Stimulated activated naive CD8-positive, alpha-beta T cell treated with anti-CD3 and anti-CD28 coated beads, Interleukin-15, Interleukin-2, amounts not matched to agents 100 ng/mL and 50 ng/mL, for 24 hours (primary cell): ENCODE results near the gene RPL21.
"Not testable (repeated sequence)": the region's sequence is repeated elsewhere in the genome, so short reads cannot be mapped to it uniquely, and the experiment has no call there.

Source experiments
- H3K27ac Mint-ChIP-seq: one replicate; pipeline ENCODE4 v1.8.0; 2021; ENCODE audit warnings: mild to moderate bottlenecking, mixed read lengths
- H3K27me3 Mint-ChIP-seq: one replicate; pipeline ENCODE4 v1.8.0; 2021; ENCODE audit warnings: mixed read lengths
- H3K36me3 Mint-ChIP-seq: one replicate; pipeline ENCODE4 v1.8.0; 2021; ENCODE audit warnings: low read depth, mixed read lengths
- H3K4me1 Mint-ChIP-seq: one replicate; pipeline ENCODE4 v1.8.0; 2021; ENCODE audit warnings: low read depth, mixed read lengths
- H3K4me3 Mint-ChIP-seq: one replicate; pipeline ENCODE4 v1.8.0; 2021; ENCODE audit warnings: mild to moderate bottlenecking, mixed read lengths
- H3K9me3 Mint-ChIP-seq: one replicate; pipeline ENCODE4 v1.8.0; 2021; ENCODE audit warnings: mixed read lengths

The RPL21 gene

GRCh38 chr13:27251166-27252091 is at the start of gene RPL21:
RPL21 (plus strand) TSS chr13:27251558; CDS start chr13:27253777, 2,219 bp downstream.
- H3K27ac Mint-ChIP-seq: peak within 1 kb of the TSS; percentile 99
- H3K36me3 Mint-ChIP-seq: peaks cover 55% of the 10 kb centered on the region
- H3K27me3 Mint-ChIP-seq: no peaks in the 10 kb centered on the region
- H3K4me3 Mint-ChIP-seq: peak within 1 kb of the TSS; percentile 98
- no peaks in the 10 kb centered on the region for H3K9me3 Mint-ChIP-seq
- H3K4me1 Mint-ChIP-seq: peaks cover 70% of the 10 kb centered on the region

GRCh38 chr13:27201661-27202060 is 49.7 kb upstream of the RPL21 start:
- H3K9me3 Mint-ChIP-seq: peaks cover 6% of the 10 kb centered on the region
- H3K4me3 Mint-ChIP-seq: no peak overlapping the region
- peaks cover 8% of the 10 kb centered on the region for H3K27me3 Mint-ChIP-seq
- H3K4me1 Mint-ChIP-seq: no peaks in the 10 kb centered on the region
- H3K27ac Mint-ChIP-seq: no peak overlapping the region
- no peaks in the 10 kb centered on the region for H3K36me3 Mint-ChIP-seq

GRCh38 chr13:27203186-27203585 is 48.2 kb upstream of the RPL21 start:
- H3K4me3 Mint-ChIP-seq: no peak overlapping the region
- H3K9me3 Mint-ChIP-seq: no peaks in the 10 kb centered on the region
- peaks cover under 1% of the 10 kb centered on the region for H3K27me3 Mint-ChIP-seq
- H3K27ac Mint-ChIP-seq: no peak overlapping the region
- no peaks in the 10 kb centered on the region for H3K4me1 Mint-ChIP-seq
- H3K36me3 Mint-ChIP-seq: no peaks in the 10 kb centered on the region

DNA sequence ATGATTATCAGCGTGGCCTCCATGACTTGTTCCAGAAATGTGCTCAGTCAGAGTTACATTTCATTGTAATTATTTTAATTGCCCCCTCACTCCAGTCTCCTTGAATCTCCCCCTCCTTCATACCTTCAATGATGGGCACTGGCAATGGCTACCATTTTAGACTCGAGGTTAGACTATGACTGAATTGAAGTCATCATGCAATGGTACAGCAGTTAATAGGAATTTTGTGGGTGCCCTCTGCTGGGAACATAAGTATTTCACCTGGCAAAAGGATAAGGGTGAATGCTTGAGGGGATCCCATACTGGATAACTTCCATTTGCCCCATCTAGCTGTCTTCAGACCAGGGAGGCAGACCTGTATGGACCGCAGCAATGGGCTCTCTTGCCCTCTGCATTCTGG is 47.5 kb upstream of the RPL21 start:
- no peaks in the 10 kb centered on the region for H3K4me1 Mint-ChIP-seq
- no peak overlapping the region for H3K4me3 Mint-ChIP-seq
- H3K27ac Mint-ChIP-seq: no peak overlapping the region
- no peaks in the 10 kb centered on the region for H3K36me3 Mint-ChIP-seq
- H3K27me3 Mint-ChIP-seq: no peaks in the 10 kb centered on the region
- no peaks in the 10 kb centered on the region for H3K9me3 Mint-ChIP-seq

DNA sequence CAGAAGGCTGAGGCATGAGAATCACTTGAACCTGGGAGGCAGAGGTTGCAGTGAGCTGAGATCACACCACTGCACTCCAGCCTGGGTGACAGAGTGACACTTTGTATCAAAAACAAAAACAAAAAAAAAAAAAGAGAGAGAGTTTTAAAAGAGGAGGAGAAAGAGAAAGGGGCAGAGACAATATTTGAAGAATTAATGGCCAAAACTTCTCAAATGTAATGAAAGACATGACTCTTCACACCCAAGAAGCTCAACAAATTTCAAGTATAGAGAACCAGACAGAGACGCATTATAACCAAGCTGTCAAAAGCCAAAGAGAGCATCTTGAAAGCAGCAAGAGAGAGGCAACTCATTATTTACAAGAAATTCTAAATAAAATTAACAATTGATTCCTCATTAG is 42.8 kb upstream of the RPL21 start:
- Mint-ChIP-seq H3K27me3 (no peaks in the 10 kb centered on the region), H3K9me3 (no peaks in the 10 kb centered on the region), H3K4me3 (no peak overlapping the region), H3K4me1 (peaks cover 7% of the 10 kb centered on the region), H3K36me3 (no peaks in the 10 kb centered on the region), H3K27ac (no peak overlapping the region)

DNA sequence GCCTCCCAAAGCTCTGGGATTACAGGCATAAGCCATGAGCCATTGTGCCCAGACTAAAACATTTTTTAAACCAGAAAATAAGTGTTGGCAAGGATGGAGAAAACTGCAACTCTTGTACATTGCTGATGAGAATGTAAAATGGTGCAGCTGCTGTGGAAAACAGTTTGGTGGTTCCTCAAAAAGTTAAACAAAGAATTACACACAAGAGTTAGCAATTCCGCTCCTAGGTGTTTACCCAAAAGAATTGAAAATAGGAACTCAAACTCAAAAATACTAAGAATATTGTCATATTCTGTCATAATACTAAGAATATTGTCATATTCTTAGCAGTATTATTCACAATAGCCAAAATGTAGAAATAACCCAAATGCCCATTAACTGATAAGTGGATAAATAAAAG is 40.1 kb upstream of the RPL21 start:
- Mint-ChIP-seq H3K27me3 (no peaks in the 10 kb centered on the region), H3K9me3 (no peaks in the 10 kb centered on the region), H3K36me3 (no peaks in the 10 kb centered on the region), H3K4me3 (no peak overlapping the region), H3K27ac (no peak overlapping the region), H3K4me1 (peaks cover 7% of the 10 kb centered on the region)

- H3K36me3 Mint-ChIP-seq: no peaks in the 10 kb centered on the region
- H3K4me3 Mint-ChIP-seq: peak overlapping the region; percentile 68
- no peak overlapping the region for H3K27ac Mint-ChIP-seq
- H3K9me3 Mint-ChIP-seq: no peaks in the 10 kb centered on the region
- H3K4me1 Mint-ChIP-seq: peaks cover 7% of the 10 kb centered on the region
- H3K27me3 Mint-ChIP-seq: no peaks in the 10 kb centered on the region
These were observed 39.5 kb upstream of the RPL21 start for GRCh38 chr13:27211771-27212364.

- H3K27ac Mint-ChIP-seq, H3K4me3 Mint-ChIP-seq, H3K36me3 Mint-ChIP-seq, H3K9me3 Mint-ChIP-seq, H3K4me1 Mint-ChIP-seq, H3K27me3 Mint-ChIP-seq: not testable (repeated sequence)
These were observed 38.0 kb upstream of the RPL21 start for GRCh38 chr13:27213386-27213785.

DNA sequence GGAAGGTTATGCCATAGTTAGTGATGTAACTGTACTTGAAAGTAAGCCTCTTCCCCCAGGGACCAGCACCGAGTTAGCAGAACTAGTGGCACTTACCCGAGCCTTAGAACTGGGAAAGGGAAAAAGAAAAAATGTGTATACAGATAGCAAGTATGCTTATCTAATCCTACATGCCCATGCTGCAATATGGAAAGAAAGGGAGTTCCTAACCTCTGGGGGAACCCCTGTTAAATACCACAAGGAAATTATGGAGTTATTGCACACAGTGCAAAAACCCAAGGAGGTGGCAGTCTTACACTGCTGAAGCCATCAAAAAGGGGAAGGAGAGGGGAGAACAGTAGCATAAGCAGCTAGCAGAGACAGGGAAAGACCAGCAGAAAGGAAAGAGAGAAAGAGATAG is 33.6 kb upstream of the RPL21 start:
- not testable (repeated sequence) for H3K9me3 Mint-ChIP-seq, H3K27me3 Mint-ChIP-seq, H3K4me1 Mint-ChIP-seq, H3K36me3 Mint-ChIP-seq, H3K4me3 Mint-ChIP-seq
- H3K27ac Mint-ChIP-seq: peak overlapping the region; percentile 4

DNA sequence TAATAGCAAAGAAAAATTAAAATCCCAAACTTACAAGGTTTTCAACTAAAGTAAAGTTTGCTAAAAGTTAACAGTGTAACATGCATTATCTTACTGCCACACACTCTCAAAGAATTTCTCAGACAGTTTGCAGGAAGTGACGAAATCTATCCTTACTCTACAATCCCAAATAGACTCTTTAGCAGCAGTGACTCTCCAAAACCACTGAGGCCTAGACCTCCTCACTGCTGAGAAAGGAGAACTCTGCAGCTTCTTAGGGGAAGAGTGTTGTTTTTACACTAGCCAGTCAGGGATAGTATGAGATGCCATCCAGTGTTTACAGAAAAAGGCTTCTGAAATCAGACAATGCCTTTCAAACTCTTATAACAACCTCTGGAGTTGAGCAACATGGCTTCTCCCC is 32.5 kb upstream of the RPL21 start:
- H3K9me3 Mint-ChIP-seq, H3K27me3 Mint-ChIP-seq, H3K4me1 Mint-ChIP-seq, H3K36me3 Mint-ChIP-seq, H3K27ac Mint-ChIP-seq, H3K4me3 Mint-ChIP-seq: not testable (repeated sequence)

- Mint-ChIP-seq H3K27me3 (no peaks in the 10 kb centered on the region), H3K9me3 (no peaks in the 10 kb centered on the region), H3K4me1 (no peaks in the 10 kb centered on the region), H3K36me3 (peaks cover 9% of the 10 kb centered on the region), H3K27ac (no peak overlapping the region), H3K4me3 (no peak overlapping the region)
These were observed 31.7 kb upstream of the RPL21 start for GRCh38 chr13:27219611-27220010.

- not testable (repeated sequence) for H3K27me3 Mint-ChIP-seq, H3K4me1 Mint-ChIP-seq, H3K9me3 Mint-ChIP-seq, H3K36me3 Mint-ChIP-seq, H3K4me3 Mint-ChIP-seq, H3K27ac Mint-ChIP-seq
These were observed 29.3 kb upstream of the RPL21 start for GRCh38 chr13:27222100-27222499.

DNA sequence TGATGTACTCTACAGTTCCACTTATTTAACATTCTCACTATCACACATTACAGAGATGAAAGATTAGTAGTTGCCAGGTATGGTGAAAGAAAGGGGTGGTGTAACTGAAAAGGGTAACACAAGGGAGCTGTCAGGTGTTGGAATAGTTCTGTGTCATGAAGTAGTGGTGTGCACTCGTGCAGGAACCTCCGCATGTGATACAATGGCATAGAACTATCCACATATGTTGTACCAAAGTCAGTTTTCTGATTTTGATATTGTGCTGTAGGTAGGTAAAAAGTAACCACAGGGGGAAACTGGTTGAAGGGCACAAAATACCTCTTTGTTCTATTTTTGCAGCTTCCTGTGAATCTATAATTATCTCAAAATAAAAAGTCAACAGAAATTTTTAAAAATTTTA is 24.4 kb upstream of the RPL21 start:
- no peaks in the 10 kb centered on the region for H3K27me3 Mint-ChIP-seq

GRCh38 chr13:27228131-27228530 is 23.2 kb upstream of the RPL21 start:
- peaks cover 19% of the 10 kb centered on the region for H3K36me3 Mint-ChIP-seq
- no peaks in the 10 kb centered on the region for H3K27me3 Mint-ChIP-seq
- no peak overlapping the region for H3K4me3 Mint-ChIP-seq
- H3K4me1 Mint-ChIP-seq: peaks cover 10% of the 10 kb centered on the region
- no peak overlapping the region for H3K27ac Mint-ChIP-seq
- peaks cover 11% of the 10 kb centered on the region for H3K9me3 Mint-ChIP-seq

More for the DNA sequence above, 24.4 kb upstream of the RPL21 start:
- Mint-ChIP-seq H3K9me3 (peaks cover 3% of the 10 kb centered on the region), H3K27ac (peak overlapping the region; percentile 71), H3K4me3 (no peak overlapping the region), H3K36me3 (peaks cover 9% of the 10 kb centered on the region), H3K4me1 (peaks cover 10% of the 10 kb centered on the region)

- Mint-ChIP-seq H3K27me3 (no peaks in the 10 kb centered on the region), H3K27ac (no peak overlapping the region), H3K4me3 (no peak overlapping the region), H3K4me1 (peaks cover 10% of the 10 kb centered on the region), H3K36me3 (peaks cover 23% of the 10 kb centered on the region), H3K9me3 (peaks cover 11% of the 10 kb centered on the region)
These were observed 21.7 kb upstream of the RPL21 start for GRCh38 chr13:27229642-27230041.

DNA sequence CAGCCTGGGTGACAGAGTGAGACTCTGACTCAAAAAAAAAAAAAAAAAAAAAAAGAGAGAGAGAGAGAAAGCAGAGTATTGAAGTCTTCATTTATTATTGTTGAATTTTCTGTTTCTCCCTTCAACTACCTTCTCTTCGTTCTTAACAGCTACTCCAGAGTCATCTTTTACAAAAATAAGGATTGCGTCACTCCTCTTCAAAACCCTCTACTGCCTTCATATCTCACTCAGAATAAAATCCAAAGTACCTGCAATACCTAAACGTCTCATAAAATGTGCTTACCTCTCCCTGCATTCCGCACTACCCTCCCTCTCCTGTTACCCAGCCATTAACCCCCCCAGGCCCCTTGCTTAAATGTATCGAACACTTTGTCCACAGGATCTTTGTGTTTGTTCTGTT is 17.4 kb upstream of the RPL21 start:
- Mint-ChIP-seq H3K27me3 (no peaks in the 10 kb centered on the region), H3K9me3 (peaks cover 11% of the 10 kb centered on the region), H3K27ac (no peak overlapping the region), H3K4me1 (no peaks in the 10 kb centered on the region), H3K36me3 (peaks cover 23% of the 10 kb centered on the region), H3K4me3 (no peak overlapping the region)
